Calu3 (cell line): ENCODE results near the gene TMIGD2. TPM values are rescaled to one million over a fixed set of nuclear protein-coding genes. Genes with fewer than 3 reads are reported as not detected.

Experiments
- BruUV-seq: library from RNA; stranded (reverse); fragments of 400-500 nt; replicated peaks from 2 replicates; lab custom pipeline; 2021; lab: Mats Ljungman, UMichigan
- CTCF ChIA-PET: fragments of 300-600 bp; sonication (Branson Sonifier 250); formaldehyde crosslinking; loops from one replicate; lab custom pipeline; 2022; ENCODE audit warnings: antibody characterized with exemption; lab: Charles Lee
- DNase-seq: peaks from one replicate; pipeline ENCODE4 v3.0.0; 2022
- H3K27ac Mint-ChIP-seq: one replicate; pipeline ENCODE4 v1.8.0; 2022; ENCODE audit warnings: mixed read lengths; ENCODE audit not compliant: unreplicated experiment
- H3K27me3 Mint-ChIP-seq: one replicate; pipeline ENCODE4 v1.8.0; 2022; ENCODE audit warnings: mixed read lengths; ENCODE audit not compliant: unreplicated experiment
- H3K36me3 Mint-ChIP-seq: one replicate; pipeline ENCODE4 v1.8.0; 2022; ENCODE audit warnings: mild to moderate bottlenecking, moderate library complexity, mixed read lengths; ENCODE audit not compliant: insufficient read depth, unreplicated experiment
- H3K4me1 Mint-ChIP-seq: one replicate; pipeline ENCODE4 v1.8.0; 2022; ENCODE audit warnings: mild to moderate bottlenecking, low read depth, mixed read lengths; ENCODE audit not compliant: unreplicated experiment
- H3K4me3 Mint-ChIP-seq: one replicate; pipeline ENCODE4 v1.8.0; 2022; ENCODE audit warnings: mild to moderate bottlenecking, low read depth, moderate library complexity, mixed read lengths; ENCODE audit not compliant: unreplicated experiment
- H3K9me3 Mint-ChIP-seq: one replicate; pipeline ENCODE4 v1.8.0; 2022; ENCODE audit warnings: low read depth, mixed read lengths; ENCODE audit not compliant: unreplicated experiment
- intact Hi-C: fragments of 100-400 bp; cut with micrococcal nuclease; formaldehyde crosslinking; loops from one replicate; pipeline ENCODE4 v1.10.0; 2022; ENCODE audit not compliant: unreplicated experiment
- total RNA-seq: library from RNA; stranded (reverse); gene quantifications from 2 replicates; pipeline ENCODE4 v1.2.3, GENCODE V29; 2022
- TF ChIP-seq, protein P1 (sequence below): fragments of 200-600 bp; IDR thresholded peaks from one replicate; pipeline ENCODE4 v1.8.0; 2022; ENCODE audit warnings: antibody characterized with exemption; ENCODE audit not compliant: unreplicated experiment

The TMIGD2 gene
- total RNA-seq, 1 experiment from 2014 or later, result not detected

DNA sequence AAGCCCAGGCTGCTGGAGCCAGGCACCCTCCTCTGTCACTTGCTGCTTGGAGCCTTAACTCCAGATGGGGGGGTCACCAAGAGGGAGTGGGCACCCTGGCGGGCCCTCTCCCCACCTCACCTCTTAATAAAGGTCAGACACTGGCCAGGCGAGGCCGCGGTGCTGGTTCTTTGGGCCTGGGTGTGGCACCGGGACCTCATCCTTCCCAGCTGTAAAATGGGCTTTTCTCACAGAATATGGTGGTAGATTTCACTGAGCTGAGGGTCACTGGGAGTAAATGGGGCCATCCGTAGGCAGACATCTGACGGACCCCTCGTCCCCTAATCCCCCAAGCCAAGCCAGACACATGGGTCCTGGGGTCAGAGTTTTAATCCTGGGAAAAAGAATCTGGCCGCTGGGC lies 21.5 kb upstream of the TMIGD2 start:
- CTCF ChIA-PET, result no interaction called here
- no peaks in the 10 kb centered on the region for H3K4me1 Mint-ChIP-seq
- no TSS peak for BruUV-seq
- TF ChIP-seq, protein P1, sequence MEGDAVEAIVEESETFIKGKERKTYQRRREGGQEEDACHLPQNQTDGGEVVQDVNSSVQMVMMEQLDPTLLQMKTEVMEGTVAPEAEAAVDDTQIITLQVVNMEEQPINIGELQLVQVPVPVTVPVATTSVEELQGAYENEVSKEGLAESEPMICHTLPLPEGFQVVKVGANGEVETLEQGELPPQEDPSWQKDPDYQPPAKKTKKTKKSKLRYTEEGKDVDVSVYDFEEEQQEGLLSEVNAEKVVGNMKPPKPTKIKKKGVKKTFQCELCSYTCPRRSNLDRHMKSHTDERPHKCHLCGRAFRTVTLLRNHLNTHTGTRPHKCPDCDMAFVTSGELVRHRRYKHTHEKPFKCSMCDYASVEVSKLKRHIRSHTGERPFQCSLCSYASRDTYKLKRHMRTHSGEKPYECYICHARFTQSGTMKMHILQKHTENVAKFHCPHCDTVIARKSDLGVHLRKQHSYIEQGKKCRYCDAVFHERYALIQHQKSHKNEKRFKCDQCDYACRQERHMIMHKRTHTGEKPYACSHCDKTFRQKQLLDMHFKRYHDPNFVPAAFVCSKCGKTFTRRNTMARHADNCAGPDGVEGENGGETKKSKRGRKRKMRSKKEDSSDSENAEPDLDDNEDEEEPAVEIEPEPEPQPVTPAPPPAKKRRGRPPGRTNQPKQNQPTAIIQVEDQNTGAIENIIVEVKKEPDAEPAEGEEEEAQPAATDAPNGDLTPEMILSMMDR, result no peak
- DNase-seq, result no peak
- H3K36me3 Mint-ChIP-seq, result peaks cover 4% of the 10 kb centered on the region
- H3K27me3 Mint-ChIP-seq, result peaks cover 20% of the 10 kb centered on the region
- H3K9me3 Mint-ChIP-seq, result peaks cover 7% of the 10 kb centered on the region
- no peak overlapping the region for H3K4me3 Mint-ChIP-seq
- intact Hi-C loops, result no loop called here
- no peak overlapping the region for H3K27ac Mint-ChIP-seq

GRCh38 chr19:4322942-4323665 lies 20.9 kb upstream of the TMIGD2 start:
- DNase-seq, result no peak
- H3K27me3 Mint-ChIP-seq, result peaks cover 26% of the 10 kb centered on the region

GRCh38 chr19:4320419-4320818 lies 18.2 kb upstream of the TMIGD2 start:
- Mint-ChIP-seq H3K27ac (no peak overlapping the region), H3K4me3 (no peak overlapping the region), H3K4me1 (no peaks in the 10 kb centered on the region), H3K36me3 (peaks cover 3% of the 10 kb centered on the region), H3K27me3 (peaks cover 32% of the 10 kb centered on the region), H3K9me3 (peaks cover 7% of the 10 kb centered on the region)
- no peak for DNase-seq
- CTCF ChIA-PET, result interaction anchor here (1.0 kb wide), 1 partner anchor 32 kb away, joined by 9 read pairs; no protein-coding TSS in a partner anchor
- TF ChIP-seq, protein P1, result no peak
- no TSS peak for BruUV-seq
- intact Hi-C loops, result no loop called here

More at GRCh38 chr19:4322942-4323665, 20.9 kb upstream of the TMIGD2 start:
- intact Hi-C loops, result no loop called here
- peaks cover 7% of the 10 kb centered on the region for H3K9me3 Mint-ChIP-seq
- peaks cover 4% of the 10 kb centered on the region for H3K36me3 Mint-ChIP-seq
- no peak overlapping the region for H3K4me3 Mint-ChIP-seq
- no TSS peak for BruUV-seq
- TF ChIP-seq, protein P1, result no peak
- no peaks in the 10 kb centered on the region for H3K4me1 Mint-ChIP-seq
- CTCF ChIA-PET, result no interaction called here
- H3K27ac Mint-ChIP-seq, result no peak overlapping the region

GRCh38 chr19:4319067-4319718 lies 17.0 kb upstream of the TMIGD2 start:
- peaks cover 7% of the 10 kb centered on the region for H3K9me3 Mint-ChIP-seq
- H3K36me3 Mint-ChIP-seq, result no peaks in the 10 kb centered on the region
- no peak overlapping the region for H3K4me3 Mint-ChIP-seq
- intact Hi-C loops, result no loop called here
- DNase-seq, result no peak
- peaks cover 32% of the 10 kb centered on the region for H3K27me3 Mint-ChIP-seq
- CTCF ChIA-PET, result no interaction called here
- TF ChIP-seq, protein P1, result no peak
- H3K4me1 Mint-ChIP-seq, result no peaks in the 10 kb centered on the region
- BruUV-seq, result no TSS peak
- no peak overlapping the region for H3K27ac Mint-ChIP-seq
